AG04450 (cell line): ENCODE data around the gene GPR61. TPM values are rescaled to one million over a fixed set of nuclear protein-coding genes. Genes with fewer than 3 reads are reported as not detected.
A peak's percentile ranks its signal among the peaks of the same experiment; 100 is the strongest.

Experiments used
- CTCF ChIA-PET: fragments of 300-600, 350-600 bp; formaldehyde crosslinking; extraction: SDS; loops from one replicate; lab custom pipeline; 2022; ENCODE audit warnings: antibody characterized with exemption, inconsistent platforms; lab: Charles Lee
- POLR2A ChIA-PET: fragments of 350-600 bp; formaldehyde crosslinking; extraction: SDS; loops from one replicate; lab custom pipeline; 2021; ENCODE audit warnings: antibody characterized with exemption, inconsistent platforms; lab: Yijun Ruan, JAX
- DNase-seq: peaks from one replicate; pipeline ENCODE4 v3.0.0-alpha.2; 2011; ENCODE audit warnings: low read depth, low spot score
- H3K27ac ChIP-seq: one replicate; pipeline ENCODE4 v1.5.1; 2012; ENCODE audit warnings: low read depth, low read length, control low read depth
- H3K27me3 ChIP-seq: one replicate; pipeline ENCODE4 v1.6.0; 2012; ENCODE audit warnings: low read length; ENCODE audit not compliant: control insufficient read depth, insufficient read depth
- H3K4me3 ChIP-seq: 2 replicates; pipeline ENCODE4 v1.5.1; 2011; ENCODE audit warnings: mild to moderate bottlenecking, low read depth, low read length, control low read depth
- H3K9me3 ChIP-seq: 2 replicates; pipeline ENCODE4 v1.5.1; 2012; ENCODE audit warnings: low read length; ENCODE audit not compliant: control insufficient read depth, insufficient read depth
- polyA plus RNA-seq: library from polyadenylated mRNA; depleted of rRNA; stranded (reverse); fragments of >200 nt; gene quantifications from 2 replicates; pipeline ENCODE4 v1.2.3, GENCODE V29; 2011
- TF ChIP-seq, protein P1 (sequence below): IDR thresholded peaks from 2 replicates; pipeline ENCODE4 v1.5.1; 2011; ENCODE audit warnings: low read depth, low read length, control low read depth, inconsistent platforms

The GPR61 gene
- polyA plus RNA-seq, 1 experiment, result not detected

DNA sequence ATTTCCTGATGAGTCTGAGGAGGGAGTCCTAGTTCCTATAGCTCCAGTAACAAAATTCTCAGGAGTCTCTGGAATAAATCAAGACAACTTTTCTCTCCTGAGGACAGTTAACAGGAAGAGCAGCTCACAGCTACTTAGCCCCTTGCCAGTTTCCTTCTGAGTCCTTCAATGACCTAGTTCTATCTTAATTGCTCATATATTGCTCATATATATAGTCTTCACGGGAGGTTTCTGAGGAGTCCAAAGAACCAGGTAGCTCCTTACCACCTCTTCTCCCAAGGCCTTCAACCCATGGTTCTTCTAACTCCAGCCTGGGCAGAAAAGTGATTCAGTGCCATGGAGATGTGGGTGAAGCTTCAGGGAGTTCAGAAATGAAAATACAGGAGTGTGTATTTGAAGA is 34.7 kb upstream of the GPR61 start:
- CTCF ChIA-PET, result interaction anchor here (0.6 to 37.0 kb wide), 4 partner anchors 11 to 405 kb away, joined by 3 to 1351 read pairs (median 14); partner anchors contain the start of genes CYB561D1 and GPR61
- POLR2A ChIA-PET, result no interaction called here
- TF ChIP-seq, protein P1, sequence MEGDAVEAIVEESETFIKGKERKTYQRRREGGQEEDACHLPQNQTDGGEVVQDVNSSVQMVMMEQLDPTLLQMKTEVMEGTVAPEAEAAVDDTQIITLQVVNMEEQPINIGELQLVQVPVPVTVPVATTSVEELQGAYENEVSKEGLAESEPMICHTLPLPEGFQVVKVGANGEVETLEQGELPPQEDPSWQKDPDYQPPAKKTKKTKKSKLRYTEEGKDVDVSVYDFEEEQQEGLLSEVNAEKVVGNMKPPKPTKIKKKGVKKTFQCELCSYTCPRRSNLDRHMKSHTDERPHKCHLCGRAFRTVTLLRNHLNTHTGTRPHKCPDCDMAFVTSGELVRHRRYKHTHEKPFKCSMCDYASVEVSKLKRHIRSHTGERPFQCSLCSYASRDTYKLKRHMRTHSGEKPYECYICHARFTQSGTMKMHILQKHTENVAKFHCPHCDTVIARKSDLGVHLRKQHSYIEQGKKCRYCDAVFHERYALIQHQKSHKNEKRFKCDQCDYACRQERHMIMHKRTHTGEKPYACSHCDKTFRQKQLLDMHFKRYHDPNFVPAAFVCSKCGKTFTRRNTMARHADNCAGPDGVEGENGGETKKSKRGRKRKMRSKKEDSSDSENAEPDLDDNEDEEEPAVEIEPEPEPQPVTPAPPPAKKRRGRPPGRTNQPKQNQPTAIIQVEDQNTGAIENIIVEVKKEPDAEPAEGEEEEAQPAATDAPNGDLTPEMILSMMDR, result no peak
- no peak overlapping the region for H3K27ac ChIP-seq
- no peaks in the 10 kb centered on the region; the same call in 1 of the 2 replicates for H3K9me3 ChIP-seq
- DNase-seq, result no peak
- no peak overlapping the region for H3K4me3 ChIP-seq
- H3K27me3 ChIP-seq, result no peaks in the 10 kb centered on the region

DNA sequence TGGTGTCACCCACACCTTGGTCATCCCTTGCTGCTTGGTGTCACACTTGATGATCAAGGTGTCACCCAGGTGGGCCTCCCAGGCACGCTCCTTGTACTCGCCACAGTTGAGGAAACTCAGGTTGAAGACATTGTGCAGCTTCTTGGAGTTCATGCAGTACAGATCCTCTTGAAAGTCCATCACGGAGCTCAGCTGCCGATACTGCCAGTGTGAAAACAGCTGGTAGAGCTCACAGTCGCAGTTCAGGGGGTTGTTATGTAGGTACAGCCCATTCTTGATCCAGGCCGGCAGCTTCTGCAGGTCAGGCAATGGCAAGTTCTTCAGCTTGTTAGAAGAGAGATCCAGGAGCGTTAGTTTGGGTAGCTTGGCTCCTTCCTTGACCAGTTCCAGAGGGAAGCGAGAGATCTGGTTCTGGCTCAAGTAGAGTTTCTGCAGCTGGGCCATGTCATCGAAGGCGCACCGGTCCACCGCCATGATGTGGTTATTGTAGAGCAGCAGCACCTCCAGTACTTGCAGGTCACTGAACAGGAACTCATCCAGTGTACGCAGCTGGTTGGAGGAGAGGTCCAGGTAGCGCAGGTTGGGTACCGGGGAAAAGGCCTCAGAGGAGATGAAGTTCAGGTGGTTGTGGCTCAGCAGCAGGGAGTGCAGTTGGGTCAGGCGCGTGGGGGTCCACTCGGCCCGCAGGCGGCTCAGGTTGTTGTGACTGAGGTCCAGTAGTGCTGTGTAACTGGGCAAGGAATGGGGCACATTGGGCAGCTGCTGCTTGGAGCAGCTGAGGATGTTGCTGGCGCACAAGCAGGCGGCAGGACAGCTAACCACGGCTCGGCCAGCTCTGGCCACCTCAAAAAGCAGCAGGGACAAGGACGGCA is 31.4 kb upstream of the GPR61 start:
- CTCF ChIA-PET, result interaction anchor here (1.8 to 37.0 kb wide), 4 partner anchors 10 to 132 kb away, joined by 5 to 1351 read pairs (median 16); partner anchors contain the start of gene GPR61
- Histone ChIP-seq H3K9me3 (no peaks in the 10 kb centered on the region; the same call in 1 of the 2 replicates), H3K4me3 (no peak overlapping the region), H3K27me3 (peaks cover 7% of the 10 kb centered on the region), H3K27ac (no peak overlapping the region)
- DNase-seq, result no peak
- POLR2A ChIA-PET, result interaction anchor here (0.5 kb wide), 1 partner anchor 129 kb away, joined by 4 read pairs; no protein-coding TSS in a partner anchor
- TF ChIP-seq, protein P1, result no peak

DNA sequence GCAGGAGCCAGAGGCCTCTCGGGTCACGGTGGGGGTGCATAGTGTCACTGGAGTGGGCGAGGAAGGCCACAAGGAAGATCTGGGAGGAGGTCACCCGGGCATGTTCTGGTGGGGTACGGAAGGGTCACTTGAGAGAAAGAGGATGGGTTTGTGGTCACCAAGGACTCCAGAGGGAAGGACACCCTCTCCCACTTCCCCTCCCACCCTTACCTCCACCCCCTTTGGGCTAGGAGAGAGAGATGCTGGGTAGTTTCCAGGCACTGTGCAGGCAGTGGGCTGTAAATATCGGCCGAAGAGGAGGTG is 30.8 kb upstream of the GPR61 start:
- peaks cover 7% of the 10 kb centered on the region for H3K27me3 ChIP-seq
- H3K27ac ChIP-seq, result no peak overlapping the region
- POLR2A ChIA-PET, result interaction anchor here (0.5 to 1.4 kb wide), 2 partner anchors 24 to 130 kb away, joined by 4 read pairs; no protein-coding TSS in a partner anchor
- CTCF ChIA-PET, result interaction anchor here (1.8 to 37.0 kb wide), 5 partner anchors 11 to 132 kb away, joined by 5 to 1351 read pairs (median 10); partner anchors contain the start of genes CYB561D1 and GPR61
- peak overlapping the region; percentile 72 for H3K4me3 ChIP-seq
- H3K9me3 ChIP-seq, result no peaks in the 10 kb centered on the region; the same call in 1 of the 2 replicates
- TF ChIP-seq, protein P1, result no peak
- no peak for DNase-seq

DNA sequence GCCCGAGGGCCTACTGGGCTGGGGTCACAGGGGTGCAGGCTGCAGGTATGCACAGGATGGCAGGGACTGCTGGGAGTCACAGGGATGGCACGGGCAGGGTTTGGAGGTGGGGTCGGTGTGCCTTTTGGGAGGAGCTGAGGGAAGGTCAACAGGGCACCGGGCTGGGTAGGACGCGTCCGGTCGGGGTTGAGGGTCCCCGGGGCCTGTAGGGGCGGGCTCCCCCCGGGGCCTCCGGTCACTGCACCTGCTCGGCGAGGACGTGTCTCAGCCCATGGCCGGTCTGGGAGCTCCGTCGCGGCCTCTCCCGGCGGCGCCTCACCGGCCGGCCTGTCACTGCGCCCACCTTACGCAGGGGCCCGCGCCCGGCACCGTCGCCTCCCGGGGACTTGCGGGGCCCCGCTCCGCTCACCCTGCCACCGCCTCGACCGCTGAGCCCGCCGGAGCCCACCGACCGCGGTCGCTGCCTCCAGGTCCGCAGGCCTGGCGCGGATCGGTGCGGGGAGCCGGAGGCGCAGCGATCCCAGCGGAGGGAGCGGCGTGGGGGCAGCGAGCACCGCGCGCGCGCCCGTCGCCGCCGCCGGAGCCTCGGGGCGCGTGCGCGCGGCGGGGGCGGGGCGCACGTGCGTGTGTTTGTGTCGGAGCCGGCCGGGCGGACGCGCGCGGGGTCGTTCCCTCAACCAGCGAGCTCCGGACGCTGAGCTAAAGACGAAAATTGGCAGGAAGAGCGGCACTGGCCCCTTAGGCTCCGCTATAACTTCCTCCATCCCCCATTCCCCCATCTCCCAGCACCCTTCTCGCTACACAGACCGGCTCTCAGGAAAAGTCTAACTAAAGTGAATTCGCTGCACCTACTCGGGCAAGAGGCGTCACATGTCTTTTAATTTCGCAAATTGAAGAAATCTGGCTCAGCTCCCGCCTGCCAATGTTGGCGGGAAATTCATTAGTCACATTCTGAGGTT is 30.2 kb upstream of the GPR61 start, which contains the start of gene AMIGO1:
Gene AMIGO1 (minus strand): TSS at position 552 of the 959 bp plus-strand sequence. CDS start 815 bp downstream, outside the sequence.
- Histone ChIP-seq H3K4me3 (peak within 1 kb of the TSS; percentile 72), H3K27me3 (peaks cover 7% of the 10 kb centered on the region), H3K9me3 (no peaks in the 10 kb centered on the region; the same call in 1 of the 2 replicates), H3K27ac (no peak within 1 kb of the TSS)
- no peak for DNase-seq
- TF ChIP-seq, protein P1, result no peak
- POLR2A ChIA-PET, result interaction anchor here (0.6 to 1.4 kb wide), 3 partner anchors 11 to 39 kb away, joined by 3 to 4 read pairs (median 4); partner anchors contain the start of gene GNAI3
- CTCF ChIA-PET, result interaction anchor here (1.1 to 37.0 kb wide), 6 partner anchors 10 to 131 kb away, joined by 3 to 1351 read pairs (median 10); partner anchors contain the start of genes CYB561D1 and GPR61
